GM19035 (cell line): ENCODE results near the gene GFI1B.
A peak's percentile ranks its signal among the peaks of the same experiment; 100 is the strongest.
"Not testable (repeated sequence)": the region's sequence is repeated elsewhere in the genome, so short reads cannot be mapped to it uniquely, and the experiment has no call there.

Experiments
- ATAC-seq: cut with Tn5 transposase; IDR thresholded peaks from one replicate; pipeline ENCODE4 v1.9.1; 2021; ENCODE audit not compliant: unreplicated experiment

GFI1B gene

DNA sequence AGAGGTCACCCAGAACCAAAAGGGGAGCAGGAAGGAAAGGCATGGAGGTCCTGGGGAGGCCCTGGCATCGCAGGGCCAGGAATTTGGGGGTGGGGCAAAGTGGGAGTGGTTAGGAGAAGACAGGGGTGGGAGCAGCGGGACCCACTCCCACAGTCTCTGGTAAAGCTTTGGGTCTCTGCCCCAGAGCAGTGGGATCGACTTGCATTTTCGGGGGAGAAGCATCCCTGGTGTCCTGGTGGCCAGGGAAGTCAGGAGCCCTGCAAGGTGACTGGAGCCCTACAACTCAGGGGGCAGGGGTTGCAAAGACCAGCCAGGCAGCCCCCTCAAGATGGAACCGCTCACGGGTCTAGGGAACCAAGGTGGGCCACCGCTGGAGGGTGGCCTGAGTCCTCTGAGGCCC is 29.9 kb downstream of the GFI1B start:
- no peak for ATAC-seq

DNA sequence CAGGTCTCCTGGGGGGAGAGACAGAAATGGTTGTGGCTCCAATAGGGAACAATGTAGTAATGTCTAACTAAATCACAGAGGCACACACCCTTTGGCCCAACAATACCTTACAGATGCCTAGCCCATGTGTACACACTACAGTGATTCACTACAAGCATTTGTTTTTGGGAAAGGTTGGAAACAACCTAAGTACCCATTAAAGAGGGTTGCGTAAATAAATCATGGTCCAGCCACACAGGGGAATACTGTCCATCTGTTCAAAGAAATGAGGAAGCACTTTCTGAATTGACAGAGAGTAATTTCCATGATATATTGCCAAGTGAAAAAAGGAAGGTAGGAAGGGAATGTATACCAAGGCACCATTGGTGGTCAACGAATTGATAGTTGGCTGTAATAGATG is 30.3 kb downstream of the GFI1B start:
- no peak for ATAC-seq

DNA sequence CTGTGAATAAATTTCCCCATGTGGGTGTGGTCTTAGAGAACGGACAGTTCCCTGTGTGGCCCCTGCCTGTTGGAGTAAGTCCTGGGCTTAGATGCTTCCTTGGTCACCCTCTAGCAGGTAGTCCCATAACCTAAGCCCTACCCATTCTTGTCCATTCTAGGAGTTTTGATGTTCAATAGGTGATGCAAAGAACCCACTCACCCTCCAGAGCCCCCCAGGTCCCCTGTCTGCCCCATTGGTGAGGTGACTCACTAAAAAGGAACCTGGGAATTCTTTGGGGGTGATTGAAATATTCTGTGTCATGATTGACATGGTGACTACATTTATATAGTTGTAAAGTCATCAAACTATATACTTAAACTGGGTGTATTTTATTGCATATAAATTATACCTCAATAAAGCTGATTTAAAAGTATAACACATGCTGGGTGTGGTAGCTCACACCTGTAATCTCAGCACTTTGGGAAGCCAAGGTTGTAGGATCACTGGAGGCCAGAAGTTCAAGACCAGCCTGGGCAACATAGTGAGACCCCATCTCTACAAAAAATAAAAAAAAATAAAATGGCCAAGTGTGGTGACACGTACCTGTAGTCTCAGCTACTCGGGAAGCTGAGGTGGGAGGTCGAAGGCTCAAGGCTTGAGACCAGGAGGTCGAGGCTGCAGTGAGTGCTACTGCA is 31.6 kb downstream of the GFI1B start:
- ATAC-seq = no peak

DNA sequence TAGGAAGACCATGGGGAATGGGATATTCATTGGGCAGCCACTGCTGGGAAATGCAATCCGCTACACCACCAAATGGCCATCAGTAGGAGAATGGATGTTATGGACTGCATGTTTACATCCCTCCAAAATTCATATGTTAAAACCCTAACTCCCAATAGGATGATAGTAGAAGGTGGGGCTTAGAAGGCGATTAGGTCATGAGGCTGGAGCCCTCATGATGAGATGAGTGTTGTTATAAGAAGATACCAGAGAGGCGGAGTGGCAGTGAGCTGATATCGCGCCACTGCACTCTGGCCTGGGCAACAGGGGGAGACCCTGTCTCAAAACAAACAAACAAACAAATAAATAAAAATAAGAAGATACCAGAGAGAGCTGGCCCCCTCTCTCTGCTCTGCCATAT is 36.2 kb downstream of the GFI1B start:
- no peak for ATAC-seq

DNA sequence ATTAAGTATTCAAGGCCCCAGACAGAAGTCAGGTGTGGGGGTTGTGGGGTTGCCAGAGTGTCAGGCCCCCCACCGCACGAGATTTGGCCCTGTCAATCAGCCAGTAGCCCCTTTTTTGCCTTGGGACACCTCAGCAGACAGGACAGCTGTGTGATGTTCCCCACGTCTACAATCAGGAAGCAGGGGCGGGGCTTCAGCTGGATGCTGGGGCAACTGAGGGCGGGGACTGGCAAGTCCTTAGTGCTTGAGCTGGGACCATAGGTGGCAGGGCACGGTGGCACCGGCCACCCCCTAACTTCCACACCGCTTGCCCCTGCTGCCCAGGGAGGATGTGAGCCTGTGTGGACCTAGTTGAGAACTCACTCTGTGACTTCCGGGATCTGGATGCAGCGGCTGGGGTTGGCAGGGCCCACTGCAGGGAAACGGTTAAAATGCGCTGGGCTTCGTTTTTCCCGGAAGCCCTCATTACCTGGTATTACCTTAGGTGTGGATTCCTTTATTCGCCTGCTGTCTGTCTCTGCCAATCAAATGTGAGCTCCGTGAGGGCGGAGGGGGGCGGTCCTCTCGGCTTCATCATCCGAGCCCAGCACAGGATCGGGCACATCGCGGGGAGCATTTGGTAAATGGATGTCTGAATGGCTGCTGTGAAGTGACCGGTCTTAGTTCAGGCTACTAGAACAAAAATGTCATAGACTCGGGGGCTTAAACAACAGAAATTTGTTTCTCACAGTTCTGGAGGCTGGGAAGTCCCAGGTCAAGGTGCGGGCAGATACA is 44.8 kb downstream of the GFI1B start:
- no peak for ATAC-seq

DNA sequence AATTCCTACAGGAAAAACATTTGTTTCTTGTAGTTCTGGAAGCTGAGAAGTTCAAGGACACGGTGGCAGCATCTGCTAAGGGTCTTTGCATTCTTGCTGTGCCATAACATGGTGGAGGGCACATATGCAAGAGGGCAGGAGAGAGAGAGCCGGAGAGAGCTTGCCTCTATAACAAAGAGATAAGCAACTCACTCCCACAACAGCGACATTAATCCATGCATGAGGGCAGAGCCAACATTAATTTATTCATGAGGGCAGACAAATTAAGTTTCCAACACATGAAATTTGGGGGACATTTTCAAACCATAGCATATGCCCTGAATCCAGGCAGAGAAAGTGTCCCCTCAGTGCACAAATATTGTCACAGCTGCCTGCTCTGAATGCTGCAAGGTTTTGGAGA is 47.9 kb downstream of the GFI1B start:
- ATAC-seq = no peak

DNA sequence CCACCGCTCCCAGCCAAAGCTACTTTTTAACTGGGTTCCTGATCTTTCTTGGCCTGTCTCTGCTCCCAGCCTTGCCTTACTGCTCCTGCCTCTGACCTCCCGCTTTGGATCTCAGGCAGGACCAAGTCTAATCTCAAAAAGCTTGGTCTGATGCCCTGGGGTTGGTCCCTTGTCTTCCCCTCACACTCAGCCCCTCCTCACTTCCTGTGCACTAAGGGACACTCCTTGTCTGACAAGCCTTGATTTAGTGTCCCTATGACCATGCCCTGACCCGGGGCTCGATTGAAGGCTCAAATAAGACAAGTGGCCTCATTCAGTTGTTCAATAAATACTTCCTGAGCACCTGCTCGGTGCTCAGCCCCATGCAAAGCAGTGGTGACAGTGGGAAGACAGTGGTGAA is 48.6 kb downstream of the GFI1B start:
- no peak for ATAC-seq

DNA sequence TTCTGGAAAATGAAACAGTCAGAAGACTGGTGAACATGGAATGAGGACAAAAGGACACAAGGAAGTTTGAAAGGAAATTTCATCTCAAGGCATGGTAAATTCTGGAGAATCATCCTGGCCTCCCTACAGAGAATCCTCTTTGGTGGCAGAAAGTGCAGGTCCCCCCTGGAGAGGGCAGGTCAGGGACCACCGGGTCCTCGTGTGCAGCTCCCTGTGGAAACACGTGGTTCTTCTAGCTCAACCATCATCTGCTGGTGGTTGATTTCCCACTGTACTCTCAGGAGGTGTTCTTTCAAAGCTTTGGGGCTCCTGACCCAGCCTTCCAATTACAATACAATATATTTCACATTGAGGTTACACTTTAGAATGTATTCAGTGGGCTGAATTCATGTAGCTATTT is 49.7 kb downstream of the GFI1B start:
- no peak for ATAC-seq

DNA sequence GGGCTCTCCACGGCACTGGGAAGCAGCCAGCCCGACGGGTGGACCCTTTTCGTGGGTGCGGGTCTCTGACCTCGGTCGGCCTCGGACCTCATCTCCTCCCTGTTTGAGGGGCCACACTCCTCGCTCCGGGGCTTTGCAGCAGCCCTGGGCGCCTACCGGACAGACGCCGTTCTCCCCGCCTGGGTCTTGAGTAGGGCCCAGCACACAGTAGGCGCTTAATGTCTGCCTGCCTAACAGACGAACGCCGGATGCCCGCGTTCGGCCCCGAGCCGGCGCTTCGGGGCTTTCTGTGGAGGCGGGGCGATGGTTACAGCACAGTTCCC is 51.5 kb downstream of the GFI1B start:
- peak; percentile 3 for ATAC-seq

DNA sequence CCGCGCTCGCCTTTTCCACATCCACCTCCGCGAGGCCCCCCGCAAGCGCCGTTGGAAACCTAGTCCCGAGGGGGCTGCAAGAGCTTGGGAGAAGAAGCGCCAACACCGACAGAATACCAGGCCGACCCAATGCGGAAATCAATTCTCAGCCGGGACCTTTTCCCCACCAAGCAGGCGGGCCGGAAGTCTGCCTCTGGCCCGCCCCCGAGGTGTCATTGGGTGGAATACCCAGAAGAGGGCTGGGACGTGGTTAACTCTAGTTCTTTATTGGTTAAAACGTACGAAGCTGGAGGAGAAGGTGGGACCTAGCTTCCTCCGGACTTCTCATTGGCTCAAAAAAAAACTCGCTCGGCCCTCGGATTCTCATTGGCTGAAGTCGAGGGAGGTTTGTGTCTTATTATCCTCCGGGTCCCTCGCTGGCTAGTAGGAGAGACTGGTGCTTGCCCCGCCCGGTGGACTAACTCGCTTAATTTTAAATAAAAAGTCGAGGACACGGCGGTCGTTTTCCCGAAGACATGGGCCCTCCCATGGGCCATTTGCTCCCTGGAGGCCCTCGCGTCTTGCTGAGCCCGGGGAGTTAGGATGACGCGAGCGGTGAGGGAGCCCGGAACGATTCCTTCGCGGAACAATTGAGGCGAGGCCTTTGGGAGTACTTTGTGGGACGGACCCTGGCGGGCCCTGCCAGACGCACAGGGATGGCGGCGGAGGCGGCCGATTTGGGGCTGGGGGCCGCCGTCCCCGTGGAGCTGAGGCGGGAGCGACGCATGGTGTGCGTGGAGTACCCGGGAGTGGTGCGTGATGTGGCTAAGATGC is 52.0 kb downstream of the GFI1B start, which contains the start of gene GTF3C5:
GTF3C5 (plus strand) TSS at position 681 of the 813 bp plus-strand sequence; CDS start at position 696, 15 bp downstream.
- ATAC-seq = peak; percentile 97

DNA sequence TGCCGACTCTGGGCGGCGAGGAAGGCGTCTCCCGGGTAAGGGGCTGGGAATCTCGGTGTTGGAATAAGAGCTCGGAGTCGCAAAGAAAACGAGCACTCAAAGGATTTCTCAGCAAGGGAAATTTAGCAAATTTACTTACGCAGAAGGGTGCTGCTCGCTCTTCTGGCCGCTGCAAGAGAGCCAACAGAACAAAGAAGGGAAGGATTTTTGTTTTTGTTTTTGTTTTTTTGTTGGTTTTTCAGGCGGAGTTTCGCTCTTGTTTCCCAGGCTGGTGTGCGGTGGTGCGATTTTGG is 52.6 kb downstream of the GFI1B start:
- ATAC-seq = no peak

DNA sequence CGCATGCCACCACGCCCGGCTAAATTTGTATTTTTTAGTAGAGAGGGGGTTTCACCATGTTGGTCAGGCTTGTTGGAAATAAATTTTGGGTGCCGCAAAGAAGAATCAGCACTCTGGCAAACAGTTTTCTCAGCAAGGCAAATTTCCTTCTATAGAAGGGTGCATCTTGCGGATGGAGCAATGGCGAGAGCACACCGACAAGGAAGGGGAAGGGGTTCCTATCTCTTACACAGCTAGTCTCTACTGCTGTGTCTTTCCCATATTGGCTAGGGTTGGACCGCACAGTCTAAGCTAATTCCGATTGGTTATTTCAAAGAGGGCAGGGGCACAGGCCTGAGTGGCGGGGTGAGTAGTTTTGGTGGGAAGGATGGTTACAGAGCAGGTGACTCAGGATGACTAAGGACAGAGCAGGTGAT is 53.0 kb downstream of the GFI1B start:
- no peak for ATAC-seq

DNA sequence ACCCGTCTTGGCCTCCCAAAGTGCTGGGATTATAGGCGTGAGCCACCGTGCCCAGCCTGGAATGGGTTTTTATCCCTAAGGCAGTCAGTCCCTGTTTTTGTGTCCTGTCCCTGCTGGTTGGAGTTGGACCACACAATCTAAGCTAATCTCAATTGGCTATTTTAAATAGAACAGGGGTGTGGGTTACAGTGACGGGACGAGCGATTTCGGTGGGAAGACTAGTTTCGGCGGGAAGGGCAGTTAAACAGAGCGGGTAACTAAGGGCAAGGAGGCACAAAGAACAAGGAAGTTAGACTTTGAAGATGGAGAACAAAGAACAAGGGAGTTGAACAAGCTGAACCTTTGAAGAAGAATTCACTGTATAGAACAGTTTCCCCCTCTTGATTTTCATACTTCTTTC is 53.7 kb downstream of the GFI1B start:
- ATAC-seq = no peak

DNA sequence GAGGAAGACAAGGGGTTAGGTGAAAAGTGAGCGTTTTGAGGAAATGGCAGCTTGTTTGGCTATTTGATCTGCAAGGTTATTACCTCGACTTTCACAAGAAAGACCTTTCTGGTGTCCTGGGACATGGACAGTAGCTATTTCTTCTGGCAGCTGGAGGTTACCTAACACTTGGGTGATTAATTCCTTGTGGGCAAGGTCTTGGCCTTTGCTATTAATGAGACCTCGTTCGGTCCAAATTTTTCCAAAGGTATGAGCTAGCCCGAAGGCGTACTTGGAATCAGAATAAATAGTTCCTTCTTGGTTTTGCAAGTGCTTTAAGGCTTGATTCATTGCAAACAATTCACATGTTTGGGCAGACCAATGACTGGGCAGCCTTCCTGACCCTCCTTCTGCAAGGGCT is 57.2 kb downstream of the GFI1B start:
- no peak for ATAC-seq

DNA sequence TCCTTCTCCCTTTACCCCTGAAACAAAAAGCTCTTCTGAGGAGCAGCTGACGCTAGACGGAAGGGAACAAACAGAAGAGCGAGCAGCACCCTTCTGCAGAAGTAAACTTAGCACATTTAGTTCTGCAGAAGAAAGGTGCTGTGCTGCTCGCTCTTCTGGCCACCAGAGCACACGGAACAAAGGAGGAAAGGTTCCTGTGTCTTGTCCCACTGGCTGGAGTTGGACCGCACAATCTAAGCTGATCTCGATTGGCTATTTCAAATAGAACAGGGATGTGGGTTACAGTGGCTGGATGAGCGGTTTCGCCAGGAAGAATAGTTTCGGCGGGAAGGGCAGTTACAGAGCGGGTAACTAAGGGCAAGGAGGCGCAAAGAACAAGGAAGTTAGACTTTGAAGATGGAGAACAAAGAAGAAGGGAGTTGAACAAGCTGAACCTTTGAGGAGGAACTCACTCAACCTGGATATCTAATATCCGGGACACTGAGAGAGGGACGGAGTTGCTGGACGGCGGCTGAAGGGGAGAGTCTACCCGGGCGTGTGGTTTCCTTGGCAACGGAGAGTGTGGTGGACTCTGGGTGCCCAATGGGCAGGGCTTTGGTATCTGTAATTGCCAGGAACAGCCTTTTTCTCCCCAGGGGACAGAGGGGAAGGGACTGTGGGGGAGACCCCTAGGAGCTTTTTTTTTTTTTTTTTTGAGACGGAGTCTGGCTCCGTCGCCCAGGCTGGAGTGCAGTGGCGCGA is 59.5 kb downstream of the GFI1B start:
- no peak for ATAC-seq

DNA sequence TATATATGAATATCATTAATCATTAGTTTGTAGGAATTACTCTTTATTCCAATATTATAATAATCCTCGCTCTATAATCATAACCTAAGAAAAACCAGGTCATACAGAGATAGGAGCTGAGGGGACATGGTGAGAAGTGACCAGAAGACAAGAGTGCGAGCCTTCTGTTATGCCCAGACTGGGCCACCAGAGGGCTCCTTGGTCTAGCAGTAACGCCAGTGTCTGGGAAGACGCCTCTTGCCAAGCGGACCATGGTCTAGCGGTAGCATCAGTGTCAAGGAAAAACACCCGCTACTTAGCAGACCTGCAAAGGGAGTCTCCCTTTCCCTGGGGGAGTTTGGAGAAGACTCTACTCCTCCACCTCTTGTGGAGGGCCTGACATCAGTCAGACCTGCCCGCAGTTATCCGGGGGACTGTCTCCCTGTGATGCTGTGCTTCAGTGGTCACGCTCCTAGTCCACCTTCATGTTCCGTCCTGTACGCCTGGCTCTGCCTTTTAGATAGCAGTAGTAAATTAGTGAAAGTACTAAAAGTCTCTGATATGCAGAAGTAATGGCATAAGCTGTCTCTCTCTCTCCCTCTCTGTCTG is 62.5 kb downstream of the GFI1B start:
- not testable (repeated sequence) for ATAC-seq
